ENCODE data around the gene TAGLN.
"Not testable (repeated sequence)": the region's sequence is repeated elsewhere in the genome, so short reads cannot be mapped to it uniquely, and the experiment has no call there.

The TAGLN gene

DNA sequence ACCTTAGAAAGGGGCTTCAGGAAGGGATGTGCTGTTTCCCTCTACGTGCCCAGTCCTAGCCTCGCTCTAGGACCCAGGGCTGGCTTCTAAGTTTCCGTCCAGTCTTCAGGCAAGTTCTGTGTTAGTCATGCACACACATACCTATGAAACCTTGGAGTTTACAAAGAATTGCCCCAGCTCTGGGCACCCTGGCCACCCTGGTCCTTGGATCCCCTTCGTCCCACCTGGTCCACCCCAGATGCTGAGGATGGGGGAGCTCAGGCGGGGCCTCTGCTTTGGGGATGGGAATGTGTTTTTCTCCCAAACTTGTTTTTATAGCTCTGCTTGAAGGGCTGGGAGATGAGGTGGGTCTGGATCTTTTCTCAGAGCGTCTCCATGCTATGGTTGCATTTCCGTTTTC is 2.2 kb upstream of the TAGLN start:
- Mint-ChIP-seq H3K4me3 (no peak overlapping the region), H3K36me3 (ENCODE audit: low read depth) (peaks cover 4% of the 10 kb centered on the region), H3K27ac (no peak overlapping the region), H3K4me1 (ENCODE audit: low read depth) (no peaks in the 10 kb centered on the region), H3K27me3 (ENCODE audit: low read depth) (no peaks in the 10 kb centered on the region), H3K9me3 (no peaks in the 10 kb centered on the region)
- no peak for DNase-seq (ENCODE audit: low spot score)

DNA sequence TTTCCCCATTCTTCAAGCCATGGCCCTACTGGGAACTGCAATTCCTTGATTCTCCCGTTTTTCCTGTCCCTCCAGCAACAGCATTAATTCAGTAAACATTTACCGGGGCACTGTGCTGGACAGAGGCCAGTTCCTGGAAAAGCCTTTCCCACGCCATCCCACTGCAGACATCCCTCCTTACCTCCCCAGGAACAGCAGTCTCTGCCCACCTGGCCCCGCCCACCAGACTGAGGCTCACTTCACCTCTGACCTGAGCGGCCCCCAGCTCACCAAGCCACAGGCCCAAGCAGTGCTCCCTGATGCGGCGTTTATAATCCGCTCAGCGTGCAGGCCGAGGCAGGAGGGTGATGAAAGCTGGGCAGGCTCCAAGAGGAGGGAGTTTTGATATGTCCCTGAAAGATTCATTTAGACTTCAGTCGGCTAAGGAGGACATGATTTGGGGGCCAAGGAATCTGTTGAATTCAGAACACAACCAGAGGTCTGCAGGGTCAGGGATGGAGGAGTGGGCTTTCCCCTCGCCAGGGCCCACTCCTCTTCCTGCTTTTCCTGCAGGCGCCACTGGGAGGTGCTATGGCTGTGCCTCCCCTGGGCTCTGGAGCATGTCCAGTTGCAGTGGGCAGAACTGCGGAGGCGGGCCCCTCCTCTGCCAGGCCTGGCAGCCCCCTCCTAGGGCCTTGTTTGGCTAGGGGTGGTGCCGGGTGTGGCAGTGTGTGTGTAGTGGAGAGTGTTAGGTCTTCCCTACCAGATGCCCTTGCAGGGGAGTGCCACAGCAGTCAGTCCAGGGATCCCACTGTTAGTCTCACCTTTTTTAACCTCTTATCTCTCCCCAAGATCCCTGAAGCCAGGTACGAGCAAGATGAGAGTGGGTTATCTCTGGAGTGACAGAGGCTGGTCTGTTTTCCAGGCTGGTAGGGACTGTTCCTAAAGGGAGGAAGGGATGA is 1.4 kb upstream of the TAGLN start:
- Mint-ChIP-seq H3K27ac (no peak overlapping the region), H3K4me1 (ENCODE audit: low read depth) (no peaks in the 10 kb centered on the region), H3K36me3 (ENCODE audit: low read depth) (peaks cover 4% of the 10 kb centered on the region), H3K9me3 (no peaks in the 10 kb centered on the region), H3K27me3 (ENCODE audit: low read depth) (no peaks in the 10 kb centered on the region), H3K4me3 (no peak overlapping the region)
- DNase-seq (ENCODE audit: low spot score), result no peak

DNA sequence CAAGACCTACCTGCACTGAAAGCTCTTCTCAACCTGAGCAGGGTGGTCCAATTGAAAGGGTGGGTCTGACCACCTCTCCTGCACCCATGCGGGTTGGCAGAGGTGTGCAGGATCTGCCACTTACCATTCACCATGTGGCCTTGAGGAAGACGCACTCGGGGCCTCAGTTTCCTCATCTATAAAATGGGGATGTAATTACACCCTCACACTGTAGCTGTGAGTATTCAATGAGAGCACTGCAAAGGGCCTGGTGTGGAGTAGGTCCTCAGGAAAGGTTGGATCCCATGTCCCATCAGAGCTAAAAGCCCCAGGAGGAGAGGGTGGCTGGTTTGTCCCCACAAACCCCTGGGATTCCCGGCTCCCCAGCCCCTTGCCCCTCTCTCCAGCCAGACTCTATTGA is 557 bp upstream of the TAGLN start:
- Mint-ChIP-seq H3K36me3 (ENCODE audit: low read depth) (peaks cover 4% of the 10 kb centered on the region), H3K27me3 (ENCODE audit: low read depth) (no peaks in the 10 kb centered on the region), H3K27ac (no peak overlapping the region), H3K4me1 (ENCODE audit: low read depth) (no peaks in the 10 kb centered on the region), H3K4me3 (no peak overlapping the region), H3K9me3 (no peaks in the 10 kb centered on the region)
- DNase-seq (ENCODE audit: low spot score), result no peak

DNA sequence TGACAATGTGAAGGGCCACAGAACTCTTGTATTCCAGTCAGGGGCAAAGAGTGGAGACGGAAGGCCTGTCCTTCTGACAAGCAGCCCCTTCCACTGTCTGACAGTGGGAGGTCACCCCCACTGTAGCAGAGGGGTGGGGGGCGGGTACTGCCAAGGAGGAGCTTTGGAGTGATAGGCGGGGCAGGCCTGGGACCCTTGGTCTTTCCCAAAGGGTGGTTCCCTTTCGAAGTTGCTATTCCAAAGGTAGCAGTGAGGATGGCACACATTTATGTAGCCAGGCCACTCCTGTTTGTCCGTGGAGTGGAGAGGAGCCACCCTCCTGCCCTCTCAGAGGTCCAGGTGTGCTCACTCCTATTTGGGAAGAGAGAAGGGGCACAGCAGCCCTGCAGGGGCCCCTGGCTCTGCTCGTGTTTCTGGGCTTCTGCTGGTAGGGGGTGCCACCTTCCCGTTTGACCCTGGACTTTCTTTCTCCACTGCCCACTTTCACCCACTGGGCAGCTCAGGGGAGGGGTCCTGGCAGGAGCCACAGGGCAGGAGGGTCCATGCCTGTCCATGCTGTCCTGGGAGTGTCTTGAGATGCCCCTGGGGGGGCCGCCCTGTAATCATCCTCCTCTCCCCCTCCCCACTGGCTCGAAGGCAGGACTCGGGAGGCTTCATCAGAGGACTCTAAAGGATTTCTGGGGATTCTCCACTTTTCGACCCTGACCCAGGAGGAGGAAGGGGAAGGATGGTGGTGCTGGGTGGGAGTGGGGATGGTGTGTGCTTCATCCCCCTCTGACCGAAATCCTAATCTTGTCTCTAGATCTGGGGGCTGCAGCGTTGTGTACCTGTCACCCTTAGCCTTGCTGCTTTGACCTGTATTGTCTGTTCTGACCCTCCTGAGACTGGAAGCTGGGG is 994 bp downstream of the TAGLN start:
- Mint-ChIP-seq H3K4me3 (no peak overlapping the region), H3K27me3 (ENCODE audit: low read depth) (no peaks in the 10 kb centered on the region), H3K9me3 (no peaks in the 10 kb centered on the region), H3K27ac (no peak overlapping the region), H3K4me1 (ENCODE audit: low read depth) (no peaks in the 10 kb centered on the region), H3K36me3 (ENCODE audit: low read depth) (peaks cover 15% of the 10 kb centered on the region)
- DNase-seq (ENCODE audit: low spot score), result no peak

DNA sequence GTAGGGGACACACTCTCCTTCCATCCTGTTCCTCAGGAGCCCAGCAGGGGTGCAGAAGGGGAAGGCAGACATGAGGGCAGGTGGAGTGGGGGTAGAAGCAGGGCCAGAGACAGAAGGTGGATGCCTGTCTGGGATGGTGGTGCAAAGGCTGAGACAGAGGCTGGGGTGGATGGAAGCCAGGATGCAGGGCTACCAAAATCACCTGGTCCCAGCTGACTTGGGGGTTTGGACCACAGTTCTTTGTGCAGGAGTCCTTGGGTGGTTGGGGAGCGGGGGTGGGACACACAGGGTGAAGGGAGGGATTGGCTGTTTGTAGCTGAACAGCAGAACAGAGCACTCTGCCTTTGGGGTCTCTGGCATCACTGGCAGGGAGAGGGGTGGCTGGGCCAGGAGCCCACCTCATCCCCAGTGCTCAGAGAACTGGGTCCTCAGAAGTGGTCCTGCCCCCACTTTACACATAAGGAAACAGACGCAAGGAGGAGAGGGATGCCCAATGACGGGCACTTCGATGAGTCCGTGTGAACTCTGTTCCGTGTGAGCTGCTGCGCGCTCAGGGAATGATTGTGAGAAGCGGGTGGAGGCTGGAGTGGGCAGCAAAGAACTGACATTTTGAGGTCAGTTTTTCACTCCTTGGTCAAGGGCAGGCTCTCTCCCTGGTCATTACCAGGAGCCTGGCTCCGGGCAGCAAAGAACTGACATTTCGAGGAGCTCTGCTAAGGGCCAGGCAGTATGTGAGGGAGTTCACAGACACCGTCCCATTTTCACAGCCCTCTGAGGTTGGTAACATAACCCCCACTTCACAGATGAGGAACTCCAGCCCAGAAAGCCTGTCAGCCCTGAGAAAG is 1.9 kb downstream of the TAGLN start:
- Mint-ChIP-seq H3K36me3 (ENCODE audit: low read depth) (peaks cover 19% of the 10 kb centered on the region), H3K9me3 (no peaks in the 10 kb centered on the region), H3K4me1 (ENCODE audit: low read depth) (no peaks in the 10 kb centered on the region), H3K4me3 (no peak overlapping the region), H3K27ac (no peak overlapping the region), H3K27me3 (ENCODE audit: low read depth) (no peaks in the 10 kb centered on the region)
- no peak for DNase-seq (ENCODE audit: low spot score)

DNA sequence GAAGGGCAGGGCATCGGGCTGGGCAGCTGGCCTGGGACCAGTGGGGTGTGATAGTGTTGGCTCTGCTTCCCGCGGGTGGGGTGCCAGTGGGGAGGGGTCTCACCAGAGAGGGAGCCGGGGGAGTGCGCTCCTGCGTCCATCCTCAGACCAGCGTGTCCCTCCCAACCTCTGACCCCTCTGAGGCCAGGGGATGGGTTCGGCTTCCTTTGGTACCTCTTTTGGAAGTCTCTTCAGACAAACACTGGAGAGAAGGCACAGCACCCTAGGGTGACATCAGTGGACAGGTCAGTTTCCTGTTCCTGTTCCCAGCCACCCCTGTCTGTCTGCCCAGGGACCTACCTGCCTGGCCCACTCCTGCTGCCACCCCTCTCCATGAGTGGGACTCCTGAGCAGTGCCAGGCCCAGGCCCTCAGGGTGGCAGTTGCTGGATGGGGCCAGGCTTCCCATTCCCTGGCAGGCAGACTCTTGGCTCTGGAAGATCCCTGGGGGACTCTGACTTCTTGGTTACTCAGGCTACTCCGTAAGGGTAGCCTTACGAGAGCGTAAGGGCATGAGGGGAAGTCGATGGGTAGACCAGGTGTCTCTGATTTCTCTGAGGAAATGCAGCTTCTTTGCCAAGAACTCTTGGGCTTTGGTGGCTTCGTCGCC is 2.6 kb downstream of the TAGLN start:
- H3K4me1 Mint-ChIP-seq (ENCODE audit: low read depth), result no peaks in the 10 kb centered on the region
- no peak for DNase-seq (ENCODE audit: low spot score)
- H3K36me3 Mint-ChIP-seq (ENCODE audit: low read depth), result peaks cover 21% of the 10 kb centered on the region
- no peak overlapping the region for H3K4me3 Mint-ChIP-seq
- no peaks in the 10 kb centered on the region for H3K27me3 Mint-ChIP-seq (ENCODE audit: low read depth)
- H3K27ac Mint-ChIP-seq, result no peak overlapping the region
- no peaks in the 10 kb centered on the region for H3K9me3 Mint-ChIP-seq

DNA sequence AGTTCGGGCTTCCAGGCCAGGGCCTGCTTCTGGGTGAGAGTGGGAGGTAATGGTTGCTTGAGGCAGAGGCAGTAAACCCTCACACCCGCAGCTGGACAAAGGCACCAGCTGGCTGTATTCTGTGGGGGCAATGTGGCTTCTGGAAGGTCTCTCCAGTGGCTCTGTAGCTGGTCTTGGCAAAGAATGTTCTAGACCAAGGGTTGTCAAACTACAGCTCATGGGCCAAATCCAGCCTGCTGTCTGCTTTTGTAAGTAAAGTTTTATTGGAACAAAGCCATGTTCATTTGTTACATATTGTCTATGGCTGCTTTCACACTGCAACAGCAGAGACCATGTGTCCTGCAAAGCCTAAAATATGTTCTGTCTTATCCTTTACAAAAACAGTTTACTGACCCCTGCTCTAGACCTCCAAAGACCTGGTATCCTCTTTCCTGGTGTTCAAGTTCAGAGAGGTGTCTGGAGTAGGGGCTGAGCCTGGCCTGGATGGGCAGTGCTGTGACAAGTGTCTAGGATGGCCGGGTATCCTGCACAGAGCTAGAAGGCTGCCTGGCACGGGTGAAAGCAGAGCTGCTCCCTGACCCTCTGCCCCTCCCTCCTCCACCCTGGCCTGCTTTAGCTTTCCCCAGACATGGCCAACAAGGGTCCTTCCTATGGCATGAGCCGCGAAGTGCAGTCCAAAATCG is 3.4 kb downstream of the TAGLN start:
- DNase-seq (ENCODE audit: low spot score), result no peak
- Mint-ChIP-seq H3K4me1 (ENCODE audit: low read depth) (no peaks in the 10 kb centered on the region), H3K27ac (no peak overlapping the region), H3K36me3 (ENCODE audit: low read depth) (peaks cover 21% of the 10 kb centered on the region), H3K4me3 (no peak overlapping the region), H3K27me3 (ENCODE audit: low read depth) (no peaks in the 10 kb centered on the region), H3K9me3 (no peaks in the 10 kb centered on the region)

DNA sequence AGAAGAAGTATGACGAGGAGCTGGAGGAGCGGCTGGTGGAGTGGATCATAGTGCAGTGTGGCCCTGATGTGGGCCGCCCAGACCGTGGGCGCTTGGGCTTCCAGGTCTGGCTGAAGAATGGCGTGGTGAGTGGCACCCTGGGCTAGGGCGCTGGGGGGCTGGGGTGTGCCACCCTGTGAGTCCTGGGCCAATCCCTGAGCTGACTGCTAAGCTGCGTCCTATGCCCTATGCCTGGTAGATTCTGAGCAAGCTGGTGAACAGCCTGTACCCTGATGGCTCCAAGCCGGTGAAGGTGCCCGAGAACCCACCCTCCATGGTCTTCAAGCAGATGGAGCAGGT is 3.9 kb downstream of the TAGLN start:
- Mint-ChIP-seq H3K9me3 (no peaks in the 10 kb centered on the region), H3K4me3 (no peak overlapping the region), H3K27ac (no peak overlapping the region), H3K27me3 (ENCODE audit: low read depth) (no peaks in the 10 kb centered on the region), H3K36me3 (ENCODE audit: low read depth) (peaks cover 21% of the 10 kb centered on the region), H3K4me1 (ENCODE audit: low read depth) (no peaks in the 10 kb centered on the region)
- DNase-seq (ENCODE audit: low spot score), result no peak

DNA sequence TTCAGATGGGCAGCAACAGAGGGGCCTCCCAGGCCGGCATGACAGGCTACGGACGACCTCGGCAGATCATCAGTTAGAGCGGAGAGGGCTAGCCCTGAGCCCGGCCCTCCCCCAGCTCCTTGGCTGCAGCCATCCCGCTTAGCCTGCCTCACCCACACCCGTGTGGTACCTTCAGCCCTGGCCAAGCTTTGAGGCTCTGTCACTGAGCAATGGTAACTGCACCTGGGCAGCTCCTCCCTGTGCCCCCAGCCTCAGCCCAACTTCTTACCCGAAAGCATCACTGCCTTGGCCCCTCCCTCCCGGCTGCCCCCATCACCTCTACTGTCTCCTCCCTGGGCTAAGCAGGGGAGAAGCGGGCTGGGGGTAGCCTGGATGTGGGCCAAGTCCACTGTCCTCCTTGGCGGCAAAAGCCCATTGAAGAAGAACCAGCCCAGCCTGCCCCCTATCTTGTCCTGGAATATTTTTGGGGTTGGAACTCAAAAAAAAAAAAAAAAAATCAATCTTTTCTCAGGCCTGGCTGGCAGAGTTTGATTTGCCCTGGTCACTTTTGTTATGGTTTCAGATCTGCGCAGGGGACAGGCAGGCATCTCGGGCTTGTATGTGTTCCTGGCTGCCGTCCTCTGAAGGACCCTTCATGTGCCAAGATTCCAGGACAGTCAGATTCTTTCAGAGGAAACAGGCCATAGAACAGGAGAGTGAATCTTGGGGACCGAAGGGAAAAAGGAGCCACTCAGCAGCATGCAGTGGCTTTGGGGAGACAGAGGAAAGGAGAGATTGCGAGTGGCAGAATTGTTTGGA is 5.3 kb downstream of the TAGLN start:
- H3K4me1 Mint-ChIP-seq (ENCODE audit: low read depth), result no peaks in the 10 kb centered on the region
- H3K27ac Mint-ChIP-seq, result no peak overlapping the region
- H3K4me3 Mint-ChIP-seq, result no peak overlapping the region
- DNase-seq (ENCODE audit: low spot score), result no peak
- H3K27me3 Mint-ChIP-seq (ENCODE audit: low read depth), result no peaks in the 10 kb centered on the region
- H3K36me3 Mint-ChIP-seq (ENCODE audit: low read depth), result peaks cover 21% of the 10 kb centered on the region
- no peaks in the 10 kb centered on the region for H3K9me3 Mint-ChIP-seq

DNA sequence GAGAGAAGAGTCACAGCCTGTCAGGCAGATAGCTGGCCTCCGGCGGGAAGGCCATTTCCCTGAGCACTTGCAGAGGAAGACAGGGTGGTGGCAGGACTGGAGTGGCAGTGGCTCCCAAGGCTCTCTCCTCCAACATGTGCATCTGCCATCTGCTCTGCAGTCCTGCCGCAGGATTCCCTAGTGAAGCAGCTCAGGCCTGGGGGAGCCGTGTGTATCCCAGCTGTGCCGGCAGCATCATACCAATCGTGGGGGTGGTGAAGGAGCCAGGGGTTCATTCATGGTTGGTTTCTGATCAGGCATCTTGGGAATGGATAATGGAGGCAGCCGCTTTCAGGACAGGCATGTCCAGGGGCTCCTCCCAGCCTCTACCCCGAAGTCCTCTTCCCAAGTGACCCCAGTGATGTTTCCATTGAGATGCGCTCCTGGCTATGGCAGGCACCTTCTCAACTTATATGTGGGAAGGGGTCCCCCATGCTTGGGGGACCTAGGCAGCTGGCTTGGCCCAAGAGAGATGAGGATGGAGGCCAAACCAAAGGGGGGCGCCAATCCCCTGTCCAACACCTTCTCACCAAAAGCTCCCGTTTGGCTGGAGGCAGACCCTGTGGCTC is 6.1 kb downstream of the TAGLN start:
- Mint-ChIP-seq H3K36me3 (ENCODE audit: low read depth) (peaks cover 25% of the 10 kb centered on the region), H3K4me1 (ENCODE audit: low read depth) (no peaks in the 10 kb centered on the region), H3K27me3 (ENCODE audit: low read depth) (no peaks in the 10 kb centered on the region), H3K9me3 (no peaks in the 10 kb centered on the region), H3K27ac (no peak overlapping the region), H3K4me3 (no peak overlapping the region)
- no peak for DNase-seq (ENCODE audit: low spot score)

DNA sequence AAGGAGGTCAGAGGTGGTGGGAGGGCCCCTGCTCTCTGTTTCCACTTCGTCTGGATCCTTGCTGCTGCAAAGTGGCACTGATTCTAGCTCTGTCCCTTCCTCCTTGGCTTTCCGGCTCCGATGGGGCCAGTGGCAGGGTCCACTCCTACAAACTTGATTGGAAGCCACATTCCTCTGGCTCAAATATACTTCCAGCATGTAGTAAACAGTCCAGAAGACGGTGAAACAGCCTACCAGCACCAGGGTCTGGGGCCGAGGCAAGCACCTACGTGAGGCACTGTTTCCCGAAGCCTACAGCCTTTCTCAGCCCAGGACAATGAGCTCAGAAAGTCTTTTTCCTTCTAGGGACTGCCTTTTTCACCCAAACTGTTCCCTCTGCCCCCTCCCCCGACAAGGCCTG is 6.9 kb downstream of the TAGLN start:
- H3K36me3 Mint-ChIP-seq (ENCODE audit: low read depth), result peaks cover 30% of the 10 kb centered on the region
- not testable (repeated sequence) for H3K27me3 Mint-ChIP-seq (ENCODE audit: low read depth); DNase-seq (ENCODE audit: low spot score); H3K4me3 Mint-ChIP-seq; H3K9me3 Mint-ChIP-seq; H3K4me1 Mint-ChIP-seq (ENCODE audit: low read depth); H3K27ac Mint-ChIP-seq

DNA sequence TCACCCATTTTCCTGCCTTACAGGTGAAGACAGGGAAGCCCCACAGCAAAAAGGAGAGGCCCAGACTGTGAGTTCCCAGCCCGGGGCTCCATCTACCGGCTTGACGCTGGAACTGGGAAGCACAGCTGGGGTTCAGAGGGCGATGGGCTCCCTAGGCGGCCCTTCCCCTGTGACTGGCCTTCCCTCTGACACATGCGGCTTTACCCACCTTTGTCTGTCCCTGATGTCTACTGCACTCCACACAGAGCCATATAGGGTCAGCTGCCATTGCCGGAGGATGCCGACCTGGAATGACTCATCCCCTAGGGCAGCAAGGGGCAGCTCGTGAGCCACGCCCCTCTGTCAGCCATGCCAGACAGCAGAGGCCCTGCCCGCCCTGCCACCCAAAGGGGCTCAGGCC is 7.7 kb downstream of the TAGLN start:
- not testable (repeated sequence) for H3K9me3 Mint-ChIP-seq; DNase-seq (ENCODE audit: low spot score); H3K4me1 Mint-ChIP-seq (ENCODE audit: low read depth); H3K4me3 Mint-ChIP-seq; H3K27me3 Mint-ChIP-seq (ENCODE audit: low read depth); H3K27ac Mint-ChIP-seq
- peaks cover 35% of the 10 kb centered on the region for H3K36me3 Mint-ChIP-seq (ENCODE audit: low read depth)

Measured in T-helper 2 cell treated with Interferon-gamma antibody and Interleukin-4, amounts not matched to agents 5 μg/mL and 100 μg/mL, for 36 hours (primary cell).